GM18907 (cell line): ENCODE data around the gene ST13.
"Not testable (repeated sequence)": the region's sequence is repeated elsewhere in the genome, so short reads cannot be mapped to it uniquely, and the experiment has no call there.

Source experiments
- ATAC-seq: cut with Tn5 transposase; IDR thresholded peaks from one replicate; pipeline ENCODE4 v1.9.1; 2021; ENCODE audit warnings: mild to moderate bottlenecking, moderate library complexity; ENCODE audit not compliant: unreplicated experiment

ST13 gene

GRCh38 chr22:40856513-40857308 is at the start of gene ST13, which contains the start of gene XPNPEP3:
TSS of gene ST13 (minus strand) at chr22:40856639. CDS start at chr22:40856540, 99 bp downstream.
TSS of gene XPNPEP3 (plus strand) at chr22:40857148. CDS start at chr22:40857182, 34 bp downstream.
- peak; percentile 90 for ATAC-seq

GRCh38 chr22:40904101-40904500 is 47.7 kb upstream of the ST13 start:
- ATAC-seq, result no peak

GRCh38 chr22:40898850-40899357 is 42.5 kb upstream of the ST13 start:
- ATAC-seq, result no peak

- no peak for ATAC-seq
Observed at GRCh38 chr22:40894417-40894816, 38.0 kb upstream of the ST13 start.

GRCh38 chr22:40890881-40891280 is 34.4 kb upstream of the ST13 start:
- no peak for ATAC-seq

GRCh38 chr22:40889116-40889515 is 32.7 kb upstream of the ST13 start:
- no peak for ATAC-seq

GRCh38 chr22:40878922-40879321 is 22.5 kb upstream of the ST13 start:
- no peak for ATAC-seq

GRCh38 chr22:40877488-40877887 is 21.0 kb upstream of the ST13 start:
- ATAC-seq, result no peak

- ATAC-seq, result no peak
Observed at GRCh38 chr22:40876907-40877306, 20.5 kb upstream of the ST13 start.

GRCh38 chr22:40875111-40875510 is 18.7 kb upstream of the ST13 start:
- ATAC-seq, result no peak

GRCh38 chr22:40874016-40874415 is 17.6 kb upstream of the ST13 start:
- no peak for ATAC-seq

- ATAC-seq, result not testable (repeated sequence)
Observed at GRCh38 chr22:40868379-40868778, 11.9 kb upstream of the ST13 start.

GRCh38 chr22:40867109-40867508 is 10.7 kb upstream of the ST13 start:
- ATAC-seq, result no peak

GRCh38 chr22:40862537-40862936 is 6.1 kb upstream of the ST13 start:
- no peak for ATAC-seq

GRCh38 chr22:40862013-40862412 is 5.6 kb upstream of the ST13 start, which contains the start of gene DNAJB7:
TSS of gene DNAJB7 (minus strand) at chr22:40862113. CDS start at chr22:40861994, 119 bp downstream.
- ATAC-seq, result no peak

- no peak for ATAC-seq
Observed at GRCh38 chr22:40857309-40857855, 943 bp upstream of the ST13 start.

GRCh38 chr22:40855979-40856512 is 393 bp downstream of the ST13 start:
- ATAC-seq, result peak; percentile 30

GRCh38 chr22:40855071-40855978 is 1.1 kb downstream of the ST13 start:
- no peak for ATAC-seq

- no peak for ATAC-seq
Observed at GRCh38 chr22:40853961-40854360, 2.5 kb downstream of the ST13 start.

GRCh38 chr22:40853333-40853732 is 3.1 kb downstream of the ST13 start:
- ATAC-seq, result no peak

GRCh38 chr22:40845816-40846215 is 10.6 kb downstream of the ST13 start:
- ATAC-seq, result not testable (repeated sequence)
